GM12874 (cell line): ENCODE results near the gene SNPH.

Experiments
- TF ChIP-seq, protein P1 (sequence below): IDR thresholded peaks from 2 replicates; pipeline ENCODE4 v1.5.1; 2011; ENCODE audit warnings: low read depth, mild to moderate bottlenecking, control low read depth, low read length, moderate library complexity; ENCODE audit not compliant: insufficient read depth

The SNPH gene

DNA sequence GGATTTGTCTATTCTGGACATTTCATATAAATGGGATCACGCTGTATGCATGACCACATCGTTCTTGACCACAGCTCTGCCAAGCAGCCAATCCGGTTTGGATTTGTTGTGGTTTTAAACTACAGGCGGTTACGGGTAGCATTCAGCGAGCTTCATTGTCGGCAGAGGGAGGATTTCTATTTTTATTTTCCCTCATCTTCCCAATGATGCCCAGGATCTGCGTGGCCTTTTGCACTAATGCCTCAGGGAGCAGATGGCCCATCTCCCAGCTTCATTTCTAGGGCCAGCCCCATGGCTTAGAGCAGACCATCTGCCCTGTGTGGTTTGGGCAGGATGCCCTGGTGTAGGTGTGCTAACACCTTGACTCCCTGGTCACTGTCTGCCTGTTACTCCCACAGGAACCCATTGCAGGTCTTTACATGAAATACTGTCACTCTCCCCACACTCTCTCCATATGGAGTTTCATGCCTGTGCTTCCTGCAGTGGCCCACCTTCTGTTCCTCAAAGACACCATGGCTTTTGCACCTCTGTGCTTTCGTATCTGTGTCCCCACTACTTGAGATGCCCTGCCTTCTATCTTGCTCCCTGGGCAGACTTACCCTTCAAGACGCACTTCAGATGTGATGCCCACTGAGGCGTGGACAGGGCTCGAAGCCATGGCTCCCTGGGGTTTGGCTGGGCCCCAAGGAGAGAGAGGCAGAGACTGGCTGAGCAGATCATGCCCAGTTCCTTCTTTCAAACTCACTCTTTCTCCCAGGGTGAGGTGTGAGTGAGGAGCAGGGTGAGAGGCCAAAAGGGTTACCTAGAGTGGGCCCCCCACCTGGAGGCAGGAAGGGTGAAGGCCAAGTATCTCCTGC lies 36.8 kb downstream of the SNPH start:
- TF ChIP-seq, protein P1, sequence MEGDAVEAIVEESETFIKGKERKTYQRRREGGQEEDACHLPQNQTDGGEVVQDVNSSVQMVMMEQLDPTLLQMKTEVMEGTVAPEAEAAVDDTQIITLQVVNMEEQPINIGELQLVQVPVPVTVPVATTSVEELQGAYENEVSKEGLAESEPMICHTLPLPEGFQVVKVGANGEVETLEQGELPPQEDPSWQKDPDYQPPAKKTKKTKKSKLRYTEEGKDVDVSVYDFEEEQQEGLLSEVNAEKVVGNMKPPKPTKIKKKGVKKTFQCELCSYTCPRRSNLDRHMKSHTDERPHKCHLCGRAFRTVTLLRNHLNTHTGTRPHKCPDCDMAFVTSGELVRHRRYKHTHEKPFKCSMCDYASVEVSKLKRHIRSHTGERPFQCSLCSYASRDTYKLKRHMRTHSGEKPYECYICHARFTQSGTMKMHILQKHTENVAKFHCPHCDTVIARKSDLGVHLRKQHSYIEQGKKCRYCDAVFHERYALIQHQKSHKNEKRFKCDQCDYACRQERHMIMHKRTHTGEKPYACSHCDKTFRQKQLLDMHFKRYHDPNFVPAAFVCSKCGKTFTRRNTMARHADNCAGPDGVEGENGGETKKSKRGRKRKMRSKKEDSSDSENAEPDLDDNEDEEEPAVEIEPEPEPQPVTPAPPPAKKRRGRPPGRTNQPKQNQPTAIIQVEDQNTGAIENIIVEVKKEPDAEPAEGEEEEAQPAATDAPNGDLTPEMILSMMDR = no peak

DNA sequence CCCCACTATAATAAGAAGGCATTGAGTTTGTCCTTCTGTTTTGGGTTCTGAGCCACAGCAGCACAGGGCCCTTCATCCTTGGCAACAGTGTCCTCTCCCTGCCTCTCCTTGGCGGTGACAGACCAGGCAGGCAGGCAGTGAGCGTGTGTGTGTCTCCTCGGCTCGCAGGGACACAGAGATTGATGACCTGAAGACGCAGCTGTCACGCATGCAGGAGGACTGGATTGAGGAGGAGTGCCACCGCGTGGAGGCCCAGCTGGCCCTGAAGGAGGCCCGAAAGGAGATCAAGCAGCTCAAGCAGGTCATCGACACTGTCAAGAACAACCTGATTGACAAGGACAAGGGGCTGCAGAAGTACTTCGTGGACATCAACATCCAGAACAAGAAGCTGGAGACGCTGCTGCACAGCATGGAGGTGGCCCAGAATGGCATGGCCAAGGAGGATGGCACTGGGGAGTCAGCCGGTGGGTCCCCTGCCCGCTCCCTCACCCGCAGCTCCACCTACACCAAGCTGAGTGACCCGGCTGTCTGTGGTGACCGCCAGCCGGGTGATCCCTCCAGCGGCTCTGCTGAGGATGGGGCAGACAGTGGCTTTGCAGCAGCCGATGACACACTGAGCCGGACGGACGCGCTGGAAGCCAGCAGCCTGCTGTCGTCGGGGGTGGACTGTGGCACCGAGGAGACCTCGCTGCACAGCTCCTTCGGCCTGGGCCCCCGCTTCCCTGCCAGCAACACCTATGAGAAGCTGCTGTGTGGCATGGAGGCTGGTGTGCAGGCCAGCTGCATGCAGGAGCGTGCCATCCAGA lies 38.8 kb downstream of the SNPH start:
- TF ChIP-seq, protein P1 = no peak

DNA sequence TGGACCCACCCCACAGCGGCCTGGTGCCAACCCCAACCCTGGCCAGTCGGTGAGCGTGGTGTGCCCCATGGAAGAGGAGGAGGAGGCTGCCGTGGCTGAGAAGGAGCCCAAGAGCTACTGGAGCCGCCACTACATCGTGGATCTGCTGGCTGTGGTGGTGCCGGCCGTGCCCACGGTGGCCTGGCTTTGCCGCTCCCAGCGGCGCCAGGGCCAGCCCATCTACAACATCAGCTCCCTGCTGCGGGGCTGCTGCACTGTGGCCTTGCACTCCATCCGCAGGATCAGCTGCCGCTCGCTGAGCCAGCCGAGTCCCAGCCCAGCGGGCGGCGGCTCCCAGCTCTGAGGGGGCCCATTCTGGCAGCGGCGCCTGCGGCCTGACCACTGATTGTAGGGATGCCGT lies 39.6 kb downstream of the SNPH start:
- TF ChIP-seq, protein P1 = no peak

DNA sequence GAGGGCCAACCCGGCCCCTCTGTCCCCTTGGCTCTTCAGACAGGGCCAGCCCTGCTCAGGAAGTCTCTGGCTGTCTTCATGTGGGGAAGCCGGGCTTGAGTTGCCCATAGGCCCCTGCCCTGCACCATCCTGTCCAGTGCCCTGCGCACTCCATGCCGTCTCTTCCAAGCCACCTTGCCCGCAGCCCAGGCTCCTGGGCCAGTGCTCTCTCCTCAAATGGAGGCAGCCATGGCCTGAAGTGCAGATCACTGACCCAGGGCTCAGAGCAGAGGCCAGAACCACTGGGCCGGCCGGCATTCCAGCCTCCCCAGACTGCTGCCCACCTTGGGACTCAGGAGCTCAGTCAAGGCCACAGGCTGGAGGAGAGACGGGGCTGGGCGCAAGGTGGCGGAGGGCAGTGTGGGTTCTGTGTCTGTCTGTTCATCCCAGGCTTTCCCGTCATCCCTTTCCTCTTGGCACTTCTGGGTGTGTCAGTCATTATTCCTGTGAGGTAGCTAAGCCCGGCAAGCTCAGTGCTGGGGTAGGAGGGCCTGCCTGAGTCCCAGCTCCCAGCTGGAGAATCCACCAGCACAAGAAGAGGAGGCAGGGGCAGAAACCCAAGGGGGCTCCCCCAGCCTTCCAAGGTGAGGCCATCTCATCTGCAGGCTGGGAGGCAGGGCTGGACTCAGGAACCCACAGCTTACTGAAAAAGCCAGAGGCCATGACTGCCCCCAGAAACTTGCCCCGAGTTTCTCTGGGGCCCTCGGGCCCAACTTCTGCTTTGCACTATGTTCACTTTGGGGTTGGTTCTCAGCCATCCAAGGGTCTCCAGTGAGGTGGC lies 40.4 kb downstream of the SNPH start:
- TF ChIP-seq, protein P1 = no peak

DNA sequence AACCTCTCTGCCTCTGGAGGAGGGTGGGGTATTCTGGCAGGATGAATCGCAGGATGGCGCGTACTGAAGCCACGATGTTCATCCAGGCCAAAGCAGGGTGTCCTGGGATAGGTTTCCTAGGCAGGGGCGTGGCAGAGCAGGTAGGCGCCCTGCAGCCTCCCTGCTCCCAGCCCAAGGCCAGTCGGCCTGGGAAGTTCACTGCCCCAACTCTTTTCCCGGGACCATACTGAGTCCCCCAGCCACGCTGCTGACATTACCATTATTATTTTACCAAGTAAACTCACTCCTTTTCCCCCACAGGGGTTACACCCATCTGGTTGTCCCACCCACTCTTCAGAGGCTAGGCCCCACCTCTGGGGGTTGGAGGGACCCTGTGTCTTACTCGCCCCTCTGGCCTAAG lies 41.1 kb downstream of the SNPH start:
- TF ChIP-seq, protein P1 = no peak

DNA sequence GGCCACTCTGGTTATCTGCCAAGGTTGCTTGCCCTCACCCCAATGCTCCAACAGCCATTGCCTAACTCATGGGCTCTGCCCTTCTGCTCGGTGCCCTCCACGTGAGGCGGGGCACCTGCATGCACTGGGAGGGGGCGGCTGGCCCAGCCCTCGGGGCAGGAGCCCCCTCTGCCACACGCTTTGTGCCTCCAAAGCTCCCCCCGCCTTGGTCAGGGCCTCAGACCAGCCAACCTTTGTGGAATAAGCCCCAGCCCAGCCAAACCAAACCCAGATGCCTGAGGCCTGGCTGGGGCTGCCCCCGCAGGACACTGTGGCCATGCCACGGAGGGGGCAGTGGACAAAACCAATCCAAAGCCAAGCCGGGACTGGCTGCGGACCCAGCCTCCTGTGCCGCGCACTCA lies 41.5 kb downstream of the SNPH start:
- TF ChIP-seq, protein P1 = no peak
